GM18870 (cell line): ENCODE results near the gene TLE6.
"Not testable (repeated sequence)": the region's sequence is repeated elsewhere in the genome, so short reads cannot be mapped to it uniquely, and the experiment has no call there.

Source experiments
- ATAC-seq: cut with Tn5 transposase; IDR thresholded peaks from one replicate; pipeline ENCODE4 v1.9.1; 2021; ENCODE audit warnings: moderate library complexity; ENCODE audit not compliant: unreplicated experiment

The TLE6 gene

DNA sequence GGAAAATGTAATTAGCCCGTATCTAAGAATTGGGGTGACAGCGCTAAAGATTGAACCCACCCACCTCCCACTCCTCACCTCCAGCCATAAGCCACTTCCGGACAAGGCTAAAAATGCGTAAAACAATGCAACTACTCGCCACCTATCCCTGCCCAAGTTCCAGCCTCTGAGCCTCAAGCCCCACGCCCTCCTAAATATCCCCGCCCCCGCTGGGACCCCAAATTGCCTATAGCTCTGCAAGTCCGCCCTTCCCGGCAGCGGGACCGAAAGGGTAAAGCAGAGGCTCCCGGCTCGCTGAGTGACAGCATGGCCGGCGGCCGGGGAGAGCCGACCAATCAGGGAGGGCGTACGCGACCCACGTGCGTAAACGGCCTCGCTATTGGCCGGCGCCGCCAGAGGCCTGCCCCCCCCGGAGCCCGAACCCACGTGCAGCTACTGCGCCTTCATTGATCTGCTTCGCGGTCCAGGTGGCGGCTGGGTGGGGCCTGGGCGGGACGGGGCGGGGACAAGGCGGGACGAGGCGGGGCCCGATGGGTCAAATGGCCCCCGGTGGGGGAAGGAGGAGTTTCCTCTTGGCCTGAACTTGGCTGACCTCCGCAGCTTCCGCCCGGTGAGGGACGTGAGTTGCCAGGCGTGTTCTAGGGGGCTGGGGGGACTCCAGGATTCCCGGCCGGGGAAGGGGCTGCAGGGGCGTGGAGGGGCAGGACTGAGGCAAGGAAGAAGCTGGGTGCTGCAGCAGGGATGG, at the start of gene TLE6:
TLE6 (plus strand) TSS at position 564 of the 745 bp plus-strand sequence. CDS start 670 bp downstream, outside the sequence.
- peak; percentile 57 for ATAC-seq

DNA sequence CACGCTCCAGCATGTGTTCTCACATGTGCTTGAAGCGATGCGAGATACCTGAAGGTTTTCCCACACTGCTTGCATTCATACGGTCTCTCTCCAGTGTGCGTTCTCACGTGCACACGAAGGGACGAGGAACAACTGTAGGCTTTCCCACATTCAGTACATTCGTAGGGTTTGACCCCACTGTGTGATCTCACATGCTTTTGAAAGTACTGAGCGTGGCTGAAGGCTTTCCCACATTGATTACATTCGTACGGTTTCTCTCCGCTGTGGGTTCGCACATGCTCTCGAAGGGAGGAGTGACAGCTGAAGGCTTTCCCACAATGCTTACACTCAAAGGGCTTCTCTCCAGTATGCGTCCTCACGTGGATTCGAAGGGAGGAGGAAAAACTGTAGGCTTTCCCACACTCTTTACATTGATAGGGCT, 43.9 kb upstream of the TLE6 start:
- no peak for ATAC-seq

DNA sequence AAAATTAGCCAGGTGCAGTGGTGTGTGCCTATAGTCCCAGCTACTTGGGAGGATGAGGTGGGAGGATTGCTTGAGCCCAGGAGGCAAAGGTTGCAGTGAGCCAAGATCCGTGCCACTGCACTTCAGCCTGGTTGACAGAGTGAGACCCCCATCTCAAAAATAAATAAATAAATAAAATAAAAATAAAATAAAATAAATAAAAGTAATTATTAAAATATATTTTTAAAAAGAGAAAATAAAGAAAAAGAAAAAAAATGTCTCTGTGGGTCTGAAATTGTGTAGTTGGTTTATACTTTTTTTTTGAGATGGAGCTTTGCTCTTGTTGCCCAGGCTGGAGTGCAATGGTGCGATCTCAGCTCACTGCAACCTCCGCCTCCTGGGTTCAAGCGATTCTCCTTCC, 41.5 kb upstream of the TLE6 start:
- ATAC-seq, result not testable (repeated sequence)

DNA sequence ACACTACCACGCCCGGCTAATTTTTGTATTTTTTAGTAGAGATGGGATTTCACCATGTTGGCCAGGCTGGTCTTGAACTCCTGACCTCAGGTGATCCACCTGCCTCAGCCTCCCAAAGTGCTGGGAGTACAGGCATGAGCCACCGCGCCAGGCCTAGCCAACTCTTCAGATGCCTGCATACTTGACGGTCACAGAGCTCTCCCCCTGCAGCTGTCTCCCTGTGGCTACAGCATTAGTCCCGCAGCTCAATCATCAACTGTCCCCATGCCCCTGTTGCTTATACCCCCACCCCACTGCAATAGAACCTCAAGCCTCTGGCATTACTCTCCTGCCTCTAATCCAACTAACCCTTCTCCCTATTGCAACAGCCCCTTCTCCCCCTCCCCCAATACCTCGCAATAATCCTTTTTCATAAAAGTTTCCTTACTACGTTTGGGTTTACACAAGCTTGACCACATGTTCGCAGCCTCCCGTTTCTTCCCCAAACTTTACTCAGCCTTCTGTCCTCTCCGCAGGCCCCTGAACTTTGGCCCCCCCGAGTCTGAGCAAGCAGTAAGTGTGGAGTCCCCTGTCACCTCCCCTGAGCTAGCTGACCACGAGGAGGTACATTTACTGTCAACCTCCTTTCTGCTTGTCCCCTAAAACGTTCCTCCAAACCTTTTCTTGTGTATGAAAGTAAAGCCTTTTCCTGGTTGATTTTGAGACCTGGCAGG, 34.3 kb upstream of the TLE6 start:
- no peak for ATAC-seq

DNA sequence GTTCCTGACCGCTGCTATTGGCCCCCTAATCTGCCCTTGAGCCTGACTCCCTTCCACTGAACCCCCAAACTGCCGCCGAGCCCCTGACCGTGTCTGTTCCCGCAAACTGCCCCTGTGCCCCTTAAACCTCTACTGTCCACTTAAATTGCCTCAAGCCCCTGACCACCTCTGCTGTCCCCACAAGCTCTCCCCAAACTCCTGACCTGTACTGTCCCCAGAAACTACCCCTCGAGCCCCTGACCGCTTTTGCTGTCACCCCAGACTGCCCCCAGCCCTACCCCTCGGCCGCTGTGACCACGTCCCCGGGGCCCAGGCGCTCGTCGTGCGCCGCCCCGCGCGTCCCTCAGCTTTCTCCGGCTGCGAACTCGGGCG, 33.0 kb upstream of the TLE6 start:
- no peak for ATAC-seq

DNA sequence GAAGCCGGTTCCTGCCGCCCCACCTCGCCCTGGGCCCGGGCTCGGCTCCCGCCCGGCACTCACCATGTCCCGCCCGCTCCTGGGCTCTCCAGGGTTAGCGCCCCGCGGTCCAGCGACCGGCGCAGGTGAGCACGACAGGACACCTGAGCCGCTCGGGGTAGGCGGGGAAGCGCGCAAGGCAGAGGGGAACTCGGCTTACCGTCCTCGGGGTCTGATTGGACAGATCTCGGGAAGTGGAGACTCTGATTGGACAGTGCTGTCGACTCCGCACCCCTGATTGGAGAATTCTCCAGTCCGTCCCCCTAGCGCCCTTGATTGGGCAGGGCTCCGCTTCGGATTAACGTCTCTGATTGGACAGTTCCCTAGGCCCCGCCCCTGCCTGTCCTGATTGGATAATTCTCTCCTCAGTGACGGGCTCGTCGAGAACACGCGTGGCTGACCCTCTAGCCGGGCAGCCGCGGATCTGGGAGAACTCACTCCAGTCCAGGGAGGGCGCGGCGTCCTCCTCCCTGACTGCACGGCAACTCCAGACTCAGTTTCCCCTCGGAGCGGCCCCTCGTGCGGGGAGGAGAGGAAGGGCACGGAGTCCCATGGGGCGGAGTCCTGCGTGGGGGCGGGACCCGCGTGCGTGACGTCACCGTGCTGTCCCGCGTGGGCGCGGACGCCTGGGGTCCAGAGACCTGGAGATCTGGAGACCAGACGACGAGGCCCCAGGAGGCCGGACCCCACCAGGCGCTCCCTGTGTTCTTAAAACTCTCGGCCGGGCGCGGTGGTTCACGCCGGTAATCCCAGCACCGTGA, 32.4 kb upstream of the TLE6 start, which contains the start of gene ZNF77:
ZNF77 (minus strand) TSS at position 197 of the 800 bp plus-strand sequence; CDS start at position 66, 131 bp downstream.
- ATAC-seq, result peak; percentile 91

DNA sequence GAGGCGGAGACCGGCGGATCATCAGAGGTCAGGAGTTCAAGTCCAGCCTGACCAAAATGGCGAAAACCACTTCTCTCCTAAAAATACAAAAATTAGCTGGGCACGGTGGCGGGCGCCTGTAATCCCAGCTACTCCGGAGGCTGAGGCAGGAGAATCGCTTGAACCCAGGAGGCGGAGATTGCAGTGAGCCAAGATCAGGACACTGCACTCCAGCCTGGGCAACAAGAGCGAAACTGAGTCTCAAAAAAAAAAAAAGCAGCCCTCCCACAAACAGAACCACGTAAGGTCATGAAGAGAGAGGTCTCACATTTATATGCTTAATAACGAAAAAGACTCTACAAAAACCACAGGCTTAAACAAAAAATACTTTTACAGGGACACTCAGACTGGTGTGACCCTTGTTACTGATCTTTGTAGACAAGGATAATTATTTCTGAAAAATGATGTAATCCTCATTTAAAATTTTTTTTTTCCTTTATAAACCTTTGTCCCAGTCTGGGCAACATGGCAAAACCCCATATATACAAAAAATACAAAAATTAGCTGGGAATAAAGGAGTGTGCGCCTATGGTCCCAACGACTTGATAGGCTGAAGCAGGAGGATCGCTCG, 31.7 kb upstream of the TLE6 start:
- ATAC-seq, result no peak

DNA sequence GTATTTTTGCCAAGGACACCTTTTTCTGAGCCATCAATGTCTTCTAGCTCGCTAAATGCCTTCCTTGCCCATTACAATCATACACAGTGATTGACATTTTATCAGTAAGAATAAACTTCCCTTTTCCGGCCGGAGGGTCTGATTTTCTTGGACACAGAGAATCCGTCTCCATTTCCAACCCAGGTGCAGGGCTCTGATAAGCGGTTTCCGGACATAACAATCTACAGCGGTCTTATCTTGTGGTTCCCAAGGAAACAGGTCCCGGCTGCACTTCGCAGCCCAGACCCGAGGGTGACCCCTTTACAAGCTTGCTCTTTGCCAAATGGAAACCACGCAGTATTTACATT, 27.5 kb upstream of the TLE6 start:
- ATAC-seq, result no peak

DNA sequence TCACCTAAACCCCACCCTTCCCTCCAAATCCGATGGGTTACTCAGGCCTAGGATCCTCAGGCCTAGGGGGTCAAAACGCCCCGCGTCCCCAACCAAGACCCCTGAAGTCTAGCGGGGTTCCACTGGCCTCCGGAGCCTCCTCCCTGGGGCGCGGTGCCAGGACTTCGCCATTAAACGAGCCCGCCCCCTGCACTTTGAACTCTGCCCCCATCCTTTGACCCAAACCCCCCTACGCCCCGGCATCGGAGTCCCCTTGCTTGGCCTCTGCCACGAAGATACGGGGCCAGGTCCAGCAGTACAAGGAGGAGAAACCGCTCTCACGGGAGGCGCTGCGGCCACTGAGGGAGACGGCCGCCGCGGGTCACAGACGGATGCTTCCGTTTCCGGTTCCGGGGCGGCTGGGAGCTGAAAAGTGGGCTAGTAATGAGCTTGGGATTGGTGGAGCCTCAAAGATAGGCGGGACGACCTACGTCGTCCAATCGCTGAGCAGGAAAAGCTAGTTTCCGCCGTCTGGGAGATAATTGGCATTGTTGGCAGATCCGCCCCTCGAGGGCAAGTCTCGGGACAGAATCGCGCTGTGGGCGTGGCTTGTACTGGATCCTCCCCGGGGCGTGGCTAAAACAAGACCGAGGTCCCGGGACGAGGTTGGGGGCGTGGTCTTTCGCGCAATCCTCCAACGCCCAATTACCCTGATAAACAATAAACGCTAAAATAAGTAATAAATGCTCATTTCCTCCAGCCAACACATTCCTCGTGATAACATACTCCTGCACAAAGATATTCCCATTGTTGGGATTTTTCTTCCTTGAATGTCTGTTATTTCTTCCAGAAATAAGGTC, 26.9 kb upstream of the TLE6 start:
- peak; percentile 93 for ATAC-seq

DNA sequence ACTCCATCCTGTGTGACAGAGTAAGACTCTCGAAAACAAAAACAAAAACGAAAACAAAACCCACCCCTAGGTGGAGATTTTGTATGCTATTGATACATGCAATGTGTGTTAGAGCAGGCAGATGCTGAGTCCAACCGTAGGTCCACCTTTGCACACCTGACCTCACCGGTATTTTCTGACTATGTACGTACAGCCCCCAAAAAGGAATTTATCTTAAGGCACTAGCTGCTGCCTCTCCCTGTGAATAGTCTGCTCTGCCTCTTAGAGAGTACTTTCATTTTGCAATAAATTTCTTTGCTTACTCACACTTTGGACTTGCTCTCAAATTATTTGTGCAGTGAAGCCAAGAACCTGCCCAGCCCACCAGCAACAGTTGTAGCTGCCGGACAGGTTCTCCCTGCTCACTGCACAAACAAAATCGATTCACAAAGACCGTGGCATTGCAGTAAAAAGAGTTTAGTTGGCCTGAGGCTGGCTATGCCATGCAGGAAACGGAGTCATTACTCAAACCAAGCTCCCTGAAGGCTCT, 24.3 kb upstream of the TLE6 start:
- no peak for ATAC-seq

DNA sequence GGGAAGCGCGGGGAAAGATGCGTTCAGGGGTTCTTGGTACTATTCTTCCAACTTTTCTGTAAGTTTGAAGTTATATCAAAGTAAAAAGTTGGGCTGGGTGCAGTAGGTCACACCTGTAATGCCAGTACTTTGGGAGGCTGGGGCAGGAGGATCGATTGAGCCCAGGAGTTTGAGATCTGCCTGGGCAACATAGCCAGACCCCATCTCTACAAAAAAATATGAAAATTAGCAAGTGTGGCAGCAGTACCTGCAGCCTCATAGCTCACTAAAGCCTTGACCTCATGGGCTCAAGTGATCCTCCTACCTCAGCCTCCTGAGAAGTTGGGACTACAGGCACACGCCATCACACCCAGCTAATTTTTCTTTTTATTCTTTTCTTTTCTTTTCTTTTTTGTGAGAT, 20.2 kb upstream of the TLE6 start:
- no peak for ATAC-seq

DNA sequence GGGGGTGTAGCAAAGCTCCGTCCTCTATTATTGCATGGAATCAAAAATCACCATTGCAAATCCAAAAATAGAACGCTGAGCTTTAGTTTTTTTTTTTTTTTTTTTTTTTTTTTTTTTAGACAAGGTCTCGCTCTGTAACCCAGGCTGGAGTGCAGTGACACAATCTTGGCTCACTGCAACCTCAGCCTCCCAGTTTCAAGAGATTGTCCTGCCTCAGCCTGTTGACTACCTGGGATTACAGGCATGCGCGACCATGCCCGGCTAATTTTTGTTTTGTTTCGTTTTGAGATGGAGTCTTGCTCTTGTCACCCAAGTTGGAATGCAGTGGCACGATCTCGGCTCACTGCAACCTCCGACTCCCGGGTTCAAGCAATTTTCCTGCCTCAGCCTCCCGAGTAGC, 17.2 kb upstream of the TLE6 start:
- no peak for ATAC-seq

DNA sequence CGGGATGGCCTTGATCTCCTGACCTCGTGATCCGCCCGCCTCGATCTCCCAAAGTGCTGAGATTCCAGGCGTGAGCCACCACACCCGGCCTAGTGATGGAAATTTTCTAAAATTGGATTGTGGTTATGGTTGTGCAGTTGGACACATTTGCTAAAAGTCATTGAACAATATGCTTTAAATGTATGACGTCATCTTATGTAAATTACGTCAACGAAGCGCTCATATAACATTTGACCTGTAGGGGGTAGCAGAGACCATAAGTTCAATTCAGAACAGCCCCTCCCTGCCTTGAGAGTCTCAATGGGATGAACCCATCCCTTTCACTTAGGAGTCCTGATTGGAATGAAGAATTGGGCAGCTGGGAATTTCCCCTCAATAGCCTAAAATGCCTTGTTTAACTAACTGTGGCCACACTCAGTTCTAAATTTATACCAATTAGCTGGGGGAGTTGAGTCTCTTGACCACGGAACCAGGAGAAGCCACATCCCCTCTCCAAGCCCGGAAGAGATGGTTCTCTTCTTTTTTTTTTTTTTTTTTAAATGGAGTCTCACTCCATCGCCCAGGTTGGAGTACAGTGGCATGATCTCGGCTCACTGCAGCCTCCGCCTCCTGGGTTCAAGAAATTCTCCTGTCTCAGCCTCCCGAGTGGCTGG, 15.2 kb upstream of the TLE6 start:
- no peak for ATAC-seq

DNA sequence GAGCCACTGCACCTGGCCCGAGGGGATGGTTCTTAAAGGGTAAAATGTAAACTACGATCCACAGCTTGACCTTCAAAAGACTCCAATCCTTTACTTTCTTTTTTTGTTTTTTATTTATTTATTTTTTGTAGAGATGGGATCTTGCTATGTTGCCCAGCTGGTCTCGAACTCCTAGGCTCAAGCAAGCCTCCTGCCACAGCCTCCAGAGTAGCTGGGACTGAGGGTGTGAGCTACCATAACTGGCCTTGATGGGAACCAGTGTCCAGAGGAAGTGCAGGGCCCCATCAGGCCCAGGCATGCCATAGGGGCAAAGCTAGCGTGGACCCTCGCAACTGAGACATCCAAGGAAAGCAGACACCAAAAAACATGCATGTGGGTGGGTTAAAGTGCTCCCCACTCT, 14.2 kb upstream of the TLE6 start:
- no peak for ATAC-seq

DNA sequence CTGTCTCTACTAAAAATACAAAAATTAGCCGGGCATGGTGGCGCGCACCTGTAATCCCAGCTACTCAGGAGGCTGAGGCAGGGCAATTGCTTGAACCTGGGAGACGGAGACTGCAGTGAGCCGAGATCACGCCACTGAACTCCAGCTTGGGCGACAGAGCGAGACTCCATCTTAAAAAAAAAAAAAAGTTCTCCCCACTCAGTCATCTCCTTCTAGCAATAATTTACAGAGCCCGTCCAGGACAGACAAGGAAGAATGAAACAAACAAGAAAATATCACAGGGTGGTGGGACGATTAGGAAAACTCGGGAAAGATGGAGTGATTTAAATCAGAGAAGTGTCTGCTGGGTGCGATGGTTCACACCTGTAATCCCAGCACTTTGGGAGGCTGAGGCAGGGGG, 13.7 kb upstream of the TLE6 start:
- ATAC-seq, result not testable (repeated sequence)

DNA sequence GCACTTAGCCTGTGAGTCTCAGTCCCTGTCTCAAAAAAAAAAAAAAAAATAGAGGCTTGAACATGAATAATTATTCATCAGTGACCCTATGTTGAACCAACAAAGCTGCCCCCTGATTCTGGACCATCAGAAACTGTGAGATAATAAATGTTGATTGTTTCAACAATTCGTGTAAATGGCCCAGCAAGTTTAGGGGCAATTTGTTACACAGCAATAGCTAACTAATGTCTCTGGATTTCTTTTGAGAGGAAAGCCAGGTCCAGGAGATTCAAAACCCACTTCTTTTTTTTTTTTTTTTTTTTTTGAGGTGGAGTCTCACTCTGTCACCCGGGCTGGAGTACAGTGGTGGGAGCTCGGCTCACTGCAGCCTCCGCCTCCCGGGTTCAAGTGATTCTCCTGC, 12.5 kb upstream of the TLE6 start:
- ATAC-seq, result no peak

DNA sequence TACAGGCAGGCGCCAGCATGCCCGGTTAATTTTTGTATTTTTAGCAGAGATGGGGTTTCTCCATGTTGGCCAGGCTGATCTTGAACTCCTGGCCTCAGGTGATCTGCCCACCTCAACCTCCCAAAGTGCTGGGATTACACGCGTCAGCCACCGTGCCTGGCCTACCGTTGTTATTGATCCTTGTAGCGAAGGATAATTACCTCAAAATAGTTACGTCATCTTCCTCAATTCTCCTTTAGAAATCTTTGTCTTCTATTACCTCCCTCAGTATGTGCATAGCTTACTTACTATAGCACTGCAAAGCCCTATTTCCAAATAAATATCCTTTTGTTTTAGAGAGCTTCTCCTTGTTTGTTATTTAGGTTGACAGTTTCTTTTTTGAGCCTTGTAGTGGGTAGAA, 9.4 kb upstream of the TLE6 start:
- no peak for ATAC-seq

DNA sequence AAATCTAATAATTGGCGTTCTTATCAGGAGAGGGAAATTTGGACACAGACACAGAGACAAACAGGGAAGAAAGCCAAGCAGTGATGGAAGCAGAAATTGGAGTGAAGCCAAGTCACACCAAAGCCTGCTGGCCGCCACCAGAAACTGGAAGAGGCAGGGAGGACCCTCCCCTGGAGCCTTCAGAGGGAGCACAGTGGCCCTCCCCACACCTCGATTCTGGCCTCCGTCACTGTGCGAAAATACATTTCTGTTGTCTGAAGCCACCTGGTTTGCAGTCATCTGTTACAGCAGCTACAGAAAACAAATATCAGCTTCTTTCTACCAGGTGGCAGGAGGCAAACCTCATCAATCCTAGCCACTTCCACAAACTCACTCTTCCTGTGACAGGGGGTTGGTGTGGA, 8.3 kb upstream of the TLE6 start:
- no peak for ATAC-seq

DNA sequence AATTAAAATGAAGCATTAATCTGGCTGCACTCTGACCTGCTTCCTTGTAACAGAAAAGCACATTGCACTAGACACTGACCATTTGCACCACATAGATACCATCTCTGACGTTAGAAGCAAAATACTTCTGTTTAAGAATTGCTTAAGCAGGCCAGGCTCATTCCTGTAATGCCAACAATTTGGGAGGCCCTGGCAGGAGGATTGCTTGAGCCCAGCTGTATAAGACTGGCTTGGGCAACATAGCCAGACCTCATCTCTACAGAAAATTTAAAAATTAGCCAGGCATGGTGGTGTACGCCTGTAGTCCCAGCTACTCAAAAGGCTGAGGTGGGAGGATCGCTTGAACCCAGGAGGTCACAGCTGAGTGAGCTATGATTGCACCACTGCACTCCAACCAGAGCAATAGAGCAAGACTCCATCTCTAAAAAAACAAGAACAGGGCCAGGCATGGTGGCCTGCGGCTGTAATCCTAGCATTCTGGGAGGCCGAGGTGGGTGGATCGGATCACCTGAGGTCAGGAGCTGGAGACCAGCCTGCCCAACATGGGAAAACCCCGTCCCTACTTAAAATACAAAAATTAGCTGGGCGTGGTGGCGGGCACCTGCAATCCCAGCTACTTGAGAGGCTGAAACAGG, 7.0 kb upstream of the TLE6 start:
- ATAC-seq, result no peak
